GOT3 (cell line): ENCODE data around the gene TARS3.
"Not testable (repeated sequence)": the region's sequence is repeated elsewhere in the genome, so short reads cannot be mapped to it uniquely, and the experiment has no call there.

Source experiments
- DNase-seq: peaks from one replicate; lab custom pipeline; 2025; ENCODE audit warnings: mixed read lengths; lab: John Stamatoyannopoulos, UW

The TARS3 gene

DNA sequence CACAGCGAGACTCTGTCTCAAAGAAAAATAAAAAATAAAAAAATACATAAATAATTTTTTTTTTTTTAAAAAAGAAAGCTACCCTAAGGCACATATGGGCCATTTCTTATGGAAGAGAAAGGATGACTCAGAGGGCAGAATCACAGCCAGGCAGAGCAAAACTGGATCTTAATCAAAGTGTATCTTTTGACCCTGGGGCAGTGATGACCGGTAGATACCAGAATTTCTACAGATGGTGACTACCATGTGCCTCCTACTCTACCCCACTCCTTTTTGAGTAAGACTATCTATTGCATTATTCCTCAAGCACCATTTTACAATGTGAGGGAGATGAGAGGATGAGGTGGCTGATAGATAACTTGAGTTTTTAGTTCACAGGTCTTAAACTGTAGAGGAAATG is 26.0 kb downstream of the TARS3 start:
- no peak for DNase-seq

DNA sequence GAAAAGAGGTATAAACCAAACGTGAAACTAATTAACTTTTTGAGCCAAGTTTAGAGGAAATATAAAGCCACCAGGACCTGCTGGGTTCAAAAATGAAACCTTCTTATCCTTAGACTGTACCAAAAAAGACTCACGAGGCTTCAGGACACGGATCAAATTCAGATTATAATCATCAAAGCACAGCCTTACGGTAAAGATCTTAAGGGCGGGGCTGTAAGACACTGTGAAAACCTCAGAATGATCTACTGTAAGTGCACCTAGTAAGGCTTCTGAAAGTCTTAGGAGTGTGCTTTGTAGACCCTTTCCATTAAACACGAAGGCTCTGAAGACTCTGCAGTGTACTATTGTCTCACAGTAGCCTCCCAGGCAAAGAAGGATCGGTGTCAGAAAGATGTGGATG is 26.8 kb downstream of the TARS3 start:
- DNase-seq: no peak

DNA sequence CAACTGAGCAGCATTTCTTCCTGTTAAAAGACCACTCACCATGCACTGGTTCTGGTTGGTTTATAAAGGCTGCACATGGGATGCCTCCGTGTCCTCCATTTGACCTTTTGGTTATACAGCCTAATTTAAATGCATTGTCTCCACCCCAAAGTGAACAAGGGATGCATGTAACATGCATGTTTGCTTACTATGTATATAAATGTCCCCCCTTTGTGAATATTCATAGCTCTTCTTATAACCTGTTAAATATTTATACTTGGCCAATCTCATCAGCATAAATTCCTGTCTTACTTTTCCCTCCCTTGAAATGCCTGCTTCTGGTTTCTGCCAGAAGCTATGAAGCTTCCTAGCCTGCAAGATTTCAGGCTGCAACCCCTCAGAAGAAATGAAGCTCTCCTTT is 27.4 kb downstream of the TARS3 start:
- no peak for DNase-seq

DNA sequence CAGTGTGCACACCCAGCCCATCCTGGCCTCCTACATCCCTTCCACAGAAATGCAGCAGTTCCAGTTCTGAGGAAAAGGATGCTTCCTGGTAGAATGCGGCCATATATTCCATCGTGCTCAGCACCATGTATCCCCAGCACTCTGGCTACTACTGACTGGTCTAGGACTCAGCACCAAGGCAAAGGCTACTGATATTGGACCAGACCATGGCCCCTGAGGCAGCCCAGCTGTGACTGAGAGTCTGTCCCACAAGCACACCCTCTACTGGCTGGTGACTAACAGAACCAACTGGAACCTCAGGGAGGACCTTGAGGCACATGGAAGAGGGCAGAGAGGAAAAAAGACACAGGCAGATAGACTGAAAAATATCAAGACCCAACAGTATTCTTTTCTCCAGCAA is 30.0 kb downstream of the TARS3 start:
- DNase-seq: no peak

DNA sequence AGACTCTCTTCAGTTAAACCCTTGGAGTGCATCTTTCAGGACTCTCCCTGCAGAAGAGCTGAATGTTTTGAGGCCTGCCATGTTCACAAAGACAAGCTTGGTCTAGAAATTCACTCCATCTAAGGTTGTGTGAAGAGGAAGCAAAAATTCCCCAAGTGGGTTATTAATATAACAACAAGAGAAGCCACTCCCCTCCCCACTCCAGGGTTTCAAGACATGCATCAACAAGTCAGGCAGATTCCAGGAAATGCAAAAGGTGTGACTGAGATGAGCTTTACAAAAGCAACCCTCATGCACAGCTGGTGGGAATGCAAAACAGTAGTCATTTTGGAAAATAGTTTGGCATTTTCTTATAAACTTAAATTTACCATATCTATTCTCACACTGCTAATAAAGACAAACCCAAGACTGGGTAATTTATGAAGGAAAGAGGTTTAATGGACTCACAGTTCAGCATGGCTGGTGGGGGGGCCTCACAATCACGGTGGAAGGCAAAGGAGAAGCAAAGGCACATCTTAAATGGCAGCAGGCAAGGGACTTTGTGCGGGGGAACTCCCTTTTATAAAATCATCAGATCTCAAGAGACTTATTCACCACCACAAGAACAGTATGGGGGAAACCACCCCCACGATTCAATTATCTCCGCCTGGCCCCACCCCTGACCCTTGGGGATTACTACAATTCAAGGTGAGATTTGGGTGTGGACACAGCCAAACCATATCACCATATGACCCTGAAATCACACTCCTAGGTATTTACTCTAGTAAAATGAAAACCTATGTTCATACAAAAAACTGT is 31.3 kb downstream of the TARS3 start:
- no peak for DNase-seq

DNA sequence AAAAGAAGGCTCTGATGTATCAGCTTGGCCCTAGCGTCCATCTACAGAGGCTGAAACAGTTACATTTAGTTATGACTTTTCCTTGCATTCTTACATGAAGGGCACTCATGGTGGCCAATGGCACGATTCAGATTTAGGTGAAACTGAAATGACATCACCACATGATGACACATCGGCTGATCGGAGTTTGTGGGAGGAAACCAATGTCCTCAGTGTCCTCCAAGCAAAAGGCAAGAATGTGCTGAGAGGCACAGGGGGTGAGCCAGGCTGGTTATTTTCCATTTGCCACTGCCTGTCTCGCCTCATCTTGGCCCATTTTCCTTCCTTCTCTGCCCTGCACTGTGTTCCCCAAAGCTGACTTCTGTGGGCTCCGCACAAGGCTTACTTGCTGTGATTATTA is 34.4 kb downstream of the TARS3 start:
- DNase-seq: no peak

DNA sequence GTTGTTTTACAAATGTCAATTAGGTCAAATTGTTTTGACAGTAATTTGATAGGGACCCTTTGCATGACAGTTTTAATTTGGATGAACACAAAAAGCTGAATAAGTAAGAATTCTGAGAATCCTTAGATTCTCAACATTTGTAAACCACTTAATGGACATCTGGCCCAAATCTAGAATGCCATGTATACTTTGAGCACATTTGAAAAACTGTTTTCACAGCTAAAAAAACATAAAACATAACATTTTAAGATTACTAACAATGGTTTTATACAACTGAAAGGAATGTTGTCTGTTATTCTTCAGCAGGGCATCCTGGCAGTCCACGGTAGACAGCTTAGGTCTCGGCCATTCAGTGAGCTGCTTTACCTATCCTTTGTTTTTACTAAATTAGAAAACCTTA is 37.6 kb downstream of the TARS3 start:
- no peak for DNase-seq

DNA sequence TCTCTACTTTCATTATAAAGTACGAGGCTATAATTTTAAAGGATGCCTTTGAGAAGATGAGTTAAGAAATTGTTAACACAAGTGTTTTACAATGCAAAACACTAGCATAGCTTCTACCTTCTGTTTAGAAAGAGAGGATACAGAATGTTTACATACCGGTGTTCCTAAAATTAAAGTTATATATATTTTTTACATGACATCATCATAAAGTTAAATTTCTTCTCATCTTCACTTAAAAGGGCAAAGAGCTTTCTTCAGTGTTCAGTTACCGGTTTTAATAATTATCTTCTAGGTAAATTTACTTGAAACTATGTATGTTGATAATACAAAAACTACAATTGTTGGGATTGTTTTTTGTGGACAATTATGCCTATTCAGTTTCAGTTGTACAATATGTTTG is 39.4 kb downstream of the TARS3 start:
- no peak for DNase-seq

DNA sequence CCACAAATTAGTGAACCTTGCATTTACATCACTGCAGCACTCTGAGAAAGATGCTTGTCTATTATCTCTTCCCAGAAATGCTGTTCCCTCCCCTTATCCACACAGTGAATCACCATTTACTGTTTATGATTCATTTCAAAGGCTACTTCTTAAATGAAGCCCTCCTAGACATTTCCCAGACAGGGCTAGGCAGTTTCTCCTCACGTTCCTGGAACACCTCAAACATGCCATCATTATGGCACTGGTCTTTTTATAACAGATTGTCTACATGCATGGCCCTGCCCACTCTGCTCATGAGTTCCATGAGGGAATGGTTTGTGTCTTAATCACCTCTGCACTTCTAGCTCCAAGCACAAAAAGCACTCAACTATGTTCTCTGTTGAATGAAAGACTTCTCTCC is 39.9 kb downstream of the TARS3 start:
- no peak for DNase-seq

DNA sequence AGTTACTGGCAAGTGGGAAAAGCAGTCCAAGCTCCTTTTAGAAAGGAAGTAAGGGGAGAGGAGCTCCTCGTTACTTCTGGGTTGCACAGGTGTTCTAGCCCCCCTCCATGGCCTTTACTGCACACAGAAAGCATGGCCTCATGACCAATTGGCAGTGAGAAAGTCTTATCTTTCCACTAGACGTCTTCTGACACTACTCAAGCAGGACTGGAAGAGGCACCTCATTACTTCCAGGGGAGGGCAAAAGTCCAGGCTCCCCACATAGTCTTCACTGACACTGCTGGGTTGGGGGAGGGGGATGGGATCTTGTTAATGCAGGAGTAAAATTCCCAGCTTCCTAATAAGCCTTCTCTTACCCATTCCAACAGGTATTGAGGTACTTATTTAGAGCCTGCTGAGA is 44.5 kb downstream of the TARS3 start:
- no peak for DNase-seq

DNA sequence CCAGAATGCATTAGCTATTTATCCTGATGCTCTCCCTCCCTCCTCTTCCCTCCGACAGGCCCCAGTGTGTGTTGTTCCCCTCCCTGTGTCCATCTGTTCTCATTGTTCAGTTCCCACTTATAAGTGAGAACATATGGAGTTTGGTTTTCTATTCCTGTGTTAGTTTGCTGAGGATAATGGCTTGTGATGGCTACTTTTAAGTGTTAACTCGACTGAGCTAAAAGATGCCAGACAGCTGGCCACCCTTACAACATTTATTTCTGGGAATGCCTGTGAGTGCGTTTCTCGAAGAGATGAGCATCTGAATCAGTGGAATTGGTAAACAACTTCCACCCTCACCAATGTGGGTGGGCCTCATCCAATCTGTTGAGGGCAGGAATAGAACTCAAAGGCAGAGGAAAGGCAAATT is 47.3 kb downstream of the TARS3 start:
- no peak for DNase-seq

DNA sequence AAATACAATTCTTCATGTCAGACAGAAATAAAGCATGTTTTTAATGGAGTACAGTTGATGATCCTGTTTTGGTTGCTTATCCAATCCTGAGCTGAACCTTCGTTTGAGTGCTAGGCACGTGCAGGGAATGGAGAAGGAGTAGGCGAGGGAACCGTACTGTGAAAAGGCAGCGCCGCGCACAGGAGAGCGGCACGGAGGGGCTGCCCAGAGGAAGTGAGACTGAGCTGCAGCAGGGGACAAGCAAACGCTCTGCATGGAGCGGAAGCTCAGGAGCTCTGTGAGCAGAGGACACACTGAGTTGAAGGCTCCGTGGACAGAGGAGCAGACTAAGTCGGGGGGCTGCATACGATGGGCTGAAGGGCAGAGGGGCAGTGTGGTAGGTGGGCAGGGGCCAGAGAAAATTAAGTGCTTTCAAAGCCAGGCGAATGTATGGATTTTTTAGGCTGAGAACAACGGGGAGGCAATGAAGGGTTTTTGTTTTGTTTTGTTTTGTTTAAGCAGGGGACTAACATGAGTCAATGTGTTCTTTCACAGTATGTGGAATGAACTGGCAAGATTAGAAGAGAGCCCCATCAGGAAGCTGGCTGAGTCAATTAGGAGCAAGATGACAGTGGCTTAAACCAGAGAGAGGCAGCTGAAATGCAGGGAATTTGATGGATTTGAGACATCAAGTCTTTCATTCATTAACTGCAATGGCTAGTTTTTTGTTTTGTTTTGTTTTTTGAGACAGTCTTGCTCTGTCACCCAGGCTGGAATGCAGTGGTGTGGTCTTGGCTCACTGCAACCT is 48.3 kb downstream of the TARS3 start:
- no peak for DNase-seq

DNA sequence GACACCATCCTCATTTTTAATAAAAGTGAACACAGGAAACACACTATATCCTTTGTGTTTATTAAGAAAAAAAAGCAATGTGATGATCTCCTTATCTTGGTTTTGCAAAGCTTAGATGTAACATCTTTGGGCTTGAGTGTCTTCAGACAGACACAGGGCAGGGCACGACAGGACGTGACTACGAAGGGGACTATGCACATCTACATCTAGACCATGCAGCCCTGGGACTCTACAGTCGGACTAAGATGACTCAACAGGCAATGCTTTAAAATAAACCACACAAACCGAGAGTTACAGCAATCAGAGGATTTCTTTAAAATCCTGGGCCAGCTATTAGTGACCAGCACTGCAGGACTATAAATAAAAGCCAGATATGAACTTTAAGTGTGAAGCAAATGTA is 49.3 kb downstream of the TARS3 start:
- DNase-seq: no peak

DNA sequence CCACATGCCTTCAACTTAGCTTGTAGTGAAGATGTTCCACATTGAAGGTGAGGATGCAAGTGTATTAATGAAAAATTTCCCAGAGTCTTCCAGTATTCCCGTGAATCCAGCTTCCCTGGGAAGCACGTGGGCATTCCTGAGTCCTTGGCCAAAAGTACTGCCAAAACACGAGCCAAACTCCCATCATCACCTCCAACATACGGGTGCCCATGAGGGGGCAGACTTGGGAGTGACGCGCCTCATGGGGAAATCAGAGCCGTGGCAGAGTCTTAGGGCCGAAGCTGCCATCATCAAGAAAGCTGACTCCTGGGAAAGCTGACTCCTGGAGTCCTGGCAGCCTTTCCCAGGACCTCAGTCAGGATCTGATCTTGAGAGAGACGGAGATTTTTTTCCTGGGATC is 52.0 kb downstream of the TARS3 start:
- no peak for DNase-seq

DNA sequence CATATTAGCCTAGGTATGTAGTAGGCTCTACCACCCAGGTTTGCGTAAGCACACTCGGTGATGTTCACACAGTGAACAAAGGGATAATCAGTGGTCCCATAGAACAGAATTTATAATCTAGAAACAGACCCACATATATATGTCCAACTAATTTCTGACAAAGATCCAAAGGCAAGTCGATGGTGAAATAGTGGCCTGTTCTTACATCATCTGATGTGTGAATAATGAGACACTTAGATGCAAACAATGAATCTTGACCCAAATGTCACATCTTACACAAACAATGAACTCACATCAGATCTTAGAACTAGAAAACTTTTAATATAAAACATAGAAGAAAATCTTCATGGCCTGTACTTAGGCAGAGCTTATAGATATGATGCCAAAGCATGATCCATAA is 54.5 kb downstream of the TARS3 start:
- no peak for DNase-seq

DNA sequence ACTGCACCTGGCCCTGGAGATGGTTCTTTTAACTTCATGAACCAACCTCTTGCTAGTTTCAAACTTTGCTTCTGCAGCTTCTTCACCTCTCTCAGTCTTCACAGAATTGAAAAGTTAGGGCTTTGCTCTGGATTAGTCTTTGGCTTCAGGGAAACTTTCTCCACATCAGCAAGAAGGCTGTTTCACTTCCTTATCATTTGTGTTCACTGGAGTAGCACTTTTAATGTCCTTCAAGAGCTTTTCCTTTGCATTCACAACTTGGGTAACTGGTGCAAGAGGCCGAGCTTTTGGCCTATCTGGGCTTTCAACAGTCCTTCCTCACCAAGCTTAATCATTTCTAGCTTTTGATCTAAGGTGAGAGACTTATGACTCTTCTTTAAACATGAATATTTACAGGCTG is 56.4 kb downstream of the TARS3 start:
- no peak for DNase-seq

DNA sequence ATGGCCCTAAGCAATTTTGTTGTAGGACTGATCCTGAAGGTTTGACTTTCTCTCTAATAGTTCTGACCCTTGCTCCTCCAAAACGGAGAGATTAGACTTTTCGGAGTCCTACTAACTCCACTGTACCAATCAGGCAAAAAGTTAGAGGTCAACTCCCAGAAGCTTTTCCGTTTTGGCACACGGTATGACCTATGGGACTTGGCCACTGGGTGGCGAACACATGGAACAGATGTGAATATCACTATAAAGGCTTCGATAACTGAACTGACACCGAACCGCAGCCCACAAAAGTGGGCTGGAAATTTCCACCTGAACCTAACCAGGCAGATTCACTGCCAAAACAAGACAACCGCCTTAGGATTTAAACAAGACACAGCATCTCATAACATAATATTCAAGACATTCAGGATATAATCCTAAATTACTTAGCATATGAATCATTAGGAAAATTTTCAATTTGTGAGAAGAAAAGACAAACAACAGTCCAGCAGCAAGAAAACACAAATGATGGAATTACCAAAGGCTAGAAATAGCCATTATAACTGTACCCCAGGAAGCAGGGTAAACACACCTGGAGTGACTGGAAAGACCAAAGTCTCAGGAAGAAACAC is 59.9 kb downstream of the TARS3 start:
- DNase-seq: no peak

DNA sequence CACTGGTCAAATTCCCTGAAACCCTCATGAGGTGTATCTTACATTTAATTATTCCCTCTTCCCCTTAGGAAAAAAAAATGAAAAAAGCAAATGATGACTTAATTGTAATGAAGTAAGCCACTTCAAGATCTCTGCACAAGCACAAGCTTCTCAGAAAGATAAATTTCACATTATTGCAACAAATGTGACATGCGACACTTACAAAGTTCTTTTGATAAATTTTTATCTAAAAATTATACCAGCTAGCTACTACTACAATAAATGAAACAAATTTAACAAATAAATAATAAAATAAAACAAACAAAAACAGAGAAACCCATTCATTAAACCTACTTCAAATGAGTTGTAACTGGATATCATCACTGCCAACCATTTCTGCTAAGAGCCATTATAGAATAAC is 62.1 kb downstream of the TARS3 start:
- DNase-seq: no peak

DNA sequence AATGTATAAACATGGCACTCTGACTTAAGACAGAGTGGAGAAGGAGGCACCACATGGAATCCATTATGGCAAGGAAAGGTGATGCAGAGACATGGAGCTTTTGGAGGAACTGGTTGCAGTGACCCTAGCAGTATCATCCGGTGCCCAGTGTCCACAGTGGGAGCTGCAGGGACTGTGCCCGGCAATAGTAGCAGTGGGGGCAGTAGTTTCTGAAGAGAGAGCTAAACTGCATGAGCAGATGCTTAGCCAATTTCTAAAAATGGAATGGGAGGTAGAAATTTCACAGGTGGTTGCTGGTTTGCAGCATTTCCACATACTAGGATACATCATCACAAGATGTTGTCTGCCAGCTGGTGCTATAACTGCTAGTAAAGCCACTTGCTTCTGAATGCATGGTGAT is 64.3 kb downstream of the TARS3 start:
- no peak for DNase-seq

DNA sequence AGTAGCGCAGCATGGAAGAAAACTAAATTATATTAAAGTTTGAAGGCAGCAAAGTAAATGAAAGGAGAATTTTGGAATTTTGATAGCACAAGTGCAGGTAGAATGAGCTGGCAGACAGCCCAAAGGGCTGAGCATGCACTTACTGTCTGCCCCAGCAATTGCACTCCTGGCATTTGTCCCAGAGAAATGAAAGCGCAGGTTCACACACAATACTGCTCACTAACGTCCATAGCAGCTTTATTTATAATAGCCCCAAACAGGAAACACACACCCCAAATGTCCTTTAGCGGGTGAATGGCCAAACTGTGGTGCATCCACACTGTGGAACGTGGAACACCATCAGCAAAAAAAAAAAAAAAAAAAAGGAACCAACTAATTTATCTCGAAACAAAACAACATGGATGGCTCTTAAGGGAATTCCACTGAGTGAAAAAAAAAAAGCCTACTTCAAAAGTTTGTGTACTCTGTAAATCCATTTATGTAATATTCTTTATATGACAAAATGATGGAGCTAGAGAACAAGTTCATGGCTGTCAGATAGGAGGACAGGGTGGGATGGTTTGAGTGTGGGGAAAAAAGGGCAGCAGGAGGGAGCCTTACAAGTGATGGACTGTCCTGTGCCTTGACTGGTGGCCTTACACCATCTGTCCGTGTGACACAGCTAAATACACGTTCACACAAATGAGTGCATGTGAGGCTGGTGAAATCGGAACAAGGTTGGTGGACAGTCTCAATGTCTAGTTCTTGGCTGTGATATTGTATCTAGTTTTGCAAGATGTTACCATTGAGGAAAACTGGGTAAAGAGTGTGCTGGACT is 66.1 kb downstream of the TARS3 start:
- no peak for DNase-seq

DNA sequence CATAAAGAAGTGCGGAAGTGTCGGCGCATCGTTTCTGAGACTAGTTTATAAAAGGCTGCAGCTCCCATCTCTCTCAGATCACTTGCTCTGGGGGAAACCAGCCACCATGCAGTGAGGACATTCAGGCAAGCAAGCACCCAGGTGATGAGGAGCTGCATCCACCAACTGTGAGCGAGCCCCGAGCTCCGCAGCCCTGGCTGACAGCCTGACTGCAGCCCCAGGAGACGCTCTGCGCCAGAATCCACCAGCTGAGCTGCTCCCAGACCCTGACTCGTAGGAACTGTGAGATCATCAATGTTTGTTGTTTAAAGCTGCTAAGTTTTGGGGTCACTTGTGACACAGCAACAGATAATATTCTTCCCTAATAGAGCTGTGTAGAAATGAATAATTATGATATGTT is 67.1 kb downstream of the TARS3 start:
- DNase-seq: no peak

DNA sequence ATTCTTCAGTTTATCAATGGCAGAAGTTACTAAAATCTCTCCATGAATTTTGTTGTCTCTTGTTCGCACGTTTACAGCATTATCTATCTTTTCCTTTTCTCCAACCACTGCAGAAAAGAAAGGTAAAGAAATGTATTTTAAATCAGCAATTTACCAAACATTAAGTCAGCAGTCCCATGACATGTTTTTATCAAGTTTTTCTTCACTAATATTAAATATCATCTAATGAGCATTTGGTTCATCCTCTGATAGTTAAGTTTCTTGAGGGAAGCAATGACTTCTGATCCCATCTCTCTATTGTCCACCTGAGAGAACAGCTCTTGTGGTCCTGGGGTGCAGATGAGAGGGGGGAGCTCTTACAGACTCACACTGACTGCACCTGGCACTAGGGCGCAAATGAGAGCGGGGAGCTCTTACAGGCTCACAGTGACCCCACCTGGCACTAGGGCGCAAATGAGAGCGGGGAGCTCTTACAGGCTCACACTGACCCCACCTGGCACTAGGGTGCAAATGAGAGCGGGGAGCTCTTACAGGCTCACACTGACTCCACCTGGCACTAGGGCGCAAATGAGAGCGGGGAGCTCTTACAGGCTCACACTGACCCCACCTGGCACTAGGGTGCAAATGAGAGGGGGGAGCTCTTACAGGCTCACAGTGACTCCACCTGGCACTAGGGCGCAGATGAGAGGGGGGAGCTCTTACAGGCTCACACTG is 69.5 kb downstream of the TARS3 start:
- not testable (repeated sequence) for DNase-seq
